HepG2 (cell line): ENCODE results near the gene CCN6. TPM values are rescaled to one million over a fixed set of nuclear protein-coding genes. Genes with fewer than 3 reads are reported as not detected.

Experiments used
- CEBPG ChIP-seq: IDR thresholded peaks from 2 replicates; pipeline ENCODE4 v1.6.1; 2016
- FOXJ3 ChIP-seq: sonication (generic); formaldehyde crosslinking; IDR thresholded peaks from 2 replicates; pipeline ENCODE4 v1.4.0; 2020; ENCODE audit warnings: missing genetic modification reagents, mild to moderate bottlenecking, borderline replicate concordance
- KDM5B ChIP-seq: sonication (generic); formaldehyde crosslinking; IDR thresholded peaks from 2 replicates; pipeline ENCODE4 v1.4.0; 2020; ENCODE audit warnings: missing genetic modification reagents, mild to moderate bottlenecking, borderline replicate concordance
- KLF6 ChIP-seq: IDR thresholded peaks from 2 replicates; pipeline ENCODE4 v1.8.0; 2016; ENCODE audit warnings: missing biosample characterization, missing genetic modification reagents
- MAFF ChIP-seq: IDR thresholded peaks from 2 replicates; pipeline ENCODE4 v1.6.1; 2011; ENCODE audit warnings: low read depth, low read length, improper control_type of control experiment
- MAFK ChIP-seq, 2 experiments: IDR thresholded peaks in 1 of 2; conservative IDR thresholded peaks in 1 of 2; 2 replicates each; pipeline ENCODE4 v1.6.1; 2011; ENCODE audit warnings: improper control_type of control experiment in 2 of 2, low read length in 2 of 2
- PHF8 ChIP-seq: sonication (generic); formaldehyde crosslinking; IDR thresholded peaks from 2 replicates; pipeline ENCODE4 v1.5.0; 2020; ENCODE audit warnings: missing genetic modification reagents
- RBM22 ChIP-seq: fragments of 200-400 bp; formaldehyde crosslinking; optimal IDR thresholded peaks from 2 replicates; pipeline ENCODE3; 2017; ENCODE audit warnings: mild to moderate bottlenecking, low read length, moderate library complexity
- RXRA ChIP-seq: sonication (generic); formaldehyde crosslinking; IDR thresholded peaks from 2 replicates; pipeline ENCODE4 v1.5.1; 2020; ENCODE audit warnings: missing genetic modification reagents
- SOX5 ChIP-seq: IDR thresholded peaks from 2 replicates; pipeline ENCODE4 v1.6.1; 2016; ENCODE audit warnings: borderline replicate concordance
- SRY ChIP-seq: sonication (generic); formaldehyde crosslinking; IDR thresholded peaks from 2 replicates; pipeline ENCODE4 v1.8.0; 2022; ENCODE audit warnings: mild to moderate bottlenecking, missing genetic modification reagents
- TCF7L2 ChIP-seq: IDR thresholded peaks from 2 replicates; pipeline ENCODE4 v1.6.1; 2011; ENCODE audit warnings: mild to moderate bottlenecking, low read depth, low read length, moderate library complexity
- ZFP36L1 ChIP-seq: sonication (generic); formaldehyde crosslinking; IDR thresholded peaks from 2 replicates; pipeline ENCODE4 v1.8.0; 2022; ENCODE audit warnings: mild to moderate bottlenecking, missing genetic modification reagents, moderate library complexity
- ZNF121 ChIP-seq: sonication (generic); formaldehyde crosslinking; IDR thresholded peaks from 2 replicates; pipeline ENCODE4 v1.5.0; 2020; ENCODE audit warnings: mild to moderate bottlenecking, missing genetic modification reagents
- ZNF350 ChIP-seq: sonication (generic); formaldehyde crosslinking; IDR thresholded peaks from 2 replicates; pipeline ENCODE4 v1.4.0; 2020; ENCODE audit warnings: mild to moderate bottlenecking, low read depth, missing genetic modification reagents, borderline replicate concordance
- ZNF441 ChIP-seq: sonication (generic); formaldehyde crosslinking; IDR thresholded peaks from 2 replicates; pipeline ENCODE4 v1.7.0; 2021; ENCODE audit warnings: missing genetic modification reagents, borderline replicate concordance
- ZNF501 ChIP-seq: sonication (generic); formaldehyde crosslinking; IDR thresholded peaks from 2 replicates; pipeline ENCODE4 v1.5.1; 2020; ENCODE audit warnings: mild to moderate bottlenecking, moderate library complexity, missing genetic modification reagents
- ZNF883 ChIP-seq: sonication (generic); formaldehyde crosslinking; IDR thresholded peaks from 2 replicates; pipeline ENCODE4 v1.5.1; 2020; ENCODE audit warnings: mild to moderate bottlenecking, missing genetic modification reagents; ENCODE audit errors: not compliant biosample characterization
- polyA plus RNA-seq, 8 experiments: library from polyadenylated mRNA; depleted of rRNA in 3 of 8; stranded (reverse) in 7 of 8; unstranded in 1 of 8; fragments of >200 nt; fragmentation: Illumina TruSeq in 4 of 8; extraction: Trizol in 4 of 8; gene quantifications; 2 replicates each; pipeline versions ENCODE4 v1.2.1 to v1.2.3, GENCODE V29; 2011 to 2016; ENCODE audit warnings: low read depth in 4 of 8, missing spikeins in 1 of 8, mixed read lengths in 1 of 8; ENCODE audit not compliant: insufficient read depth in 1 of 8
- total RNA-seq, 5 experiments: library from RNA; depleted of rRNA; stranded (reverse); fragments of >200 nt; fragmentation: Illumina TruSeq; extraction: Trizol; gene quantifications; 2 replicates each; pipeline ENCODE4 v1.2.3, GENCODE V29; 2016; ENCODE audit warnings: low read depth in 1 of 5
- TF ChIP-seq, protein P1 (sequence below): sonication (generic); formaldehyde crosslinking; IDR thresholded peaks from 2 replicates; pipeline ENCODE4 v1.5.0; 2020; ENCODE audit warnings: missing genetic modification reagents
- TF ChIP-seq, protein P2 (sequence below): IDR thresholded peaks from 2 replicates; pipeline ENCODE4 v1.6.1; 2018; ENCODE audit warnings: missing genetic modification reagents, mild to moderate bottlenecking, missing compliant biosample characterization
- TF ChIP-seq, protein P3 (sequence below): IDR thresholded peaks from 2 replicates; pipeline ENCODE4 v1.6.1; 2012; ENCODE audit warnings: low read depth, low read length, improper control_type of control experiment
- TF ChIP-seq, protein P4 (sequence below): sonication (generic); formaldehyde crosslinking; IDR thresholded peaks from 2 replicates; pipeline ENCODE4 v1.4.0; 2020; ENCODE audit warnings: missing genetic modification reagents, borderline replicate concordance
- TF ChIP-seq, protein P5 (sequence below): sonication (generic); IDR thresholded peaks from 2 replicates; pipeline ENCODE4 v1.6.1; 2016; ENCODE audit warnings: low read depth, borderline replicate concordance

Gene CCN6
- total and polyA plus RNA-seq, 2 of the 13 experiments (the other 11 are each of a cell fraction or from before 2014, with no cell fraction given), result not detected

DNA sequence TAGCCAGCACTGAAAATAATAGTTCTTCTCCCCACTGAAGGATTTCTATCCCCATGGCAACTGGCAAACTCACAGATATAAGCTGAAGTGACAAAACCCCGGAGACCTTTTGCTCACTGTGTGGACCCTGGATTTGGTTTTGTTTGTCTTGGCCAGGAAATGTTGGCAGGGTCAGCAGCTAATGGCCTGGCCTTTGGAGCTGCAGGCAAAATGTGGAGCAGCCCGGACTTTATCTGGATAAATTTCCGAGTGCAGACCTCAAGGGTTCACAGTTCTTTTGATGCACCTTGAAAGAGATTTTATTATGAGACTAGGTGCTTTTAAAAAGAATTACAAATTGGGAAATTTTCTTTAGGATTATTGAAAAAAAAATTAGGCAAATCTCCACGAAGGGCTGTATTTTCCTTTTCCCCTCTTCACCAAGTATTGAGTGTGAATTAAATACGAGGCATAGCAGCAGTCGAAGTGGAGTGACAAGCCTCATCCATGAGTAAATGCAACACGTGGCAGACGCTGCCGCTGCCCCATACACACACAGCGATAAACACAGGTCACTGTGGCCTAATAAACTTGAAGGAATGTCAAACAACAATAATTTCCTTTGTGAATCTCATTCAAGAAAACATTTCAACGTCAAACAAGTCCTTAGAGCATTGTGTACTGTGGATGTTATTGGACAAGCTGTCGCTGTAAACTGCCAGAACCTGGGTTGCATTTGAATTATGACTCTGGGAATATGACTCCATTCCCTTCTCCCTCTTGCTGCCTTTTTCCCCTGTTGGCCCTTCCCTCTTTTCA lies 35.1 kb upstream of the CCN6 start (continued):
- TF ChIP-seq, protein P1, sequence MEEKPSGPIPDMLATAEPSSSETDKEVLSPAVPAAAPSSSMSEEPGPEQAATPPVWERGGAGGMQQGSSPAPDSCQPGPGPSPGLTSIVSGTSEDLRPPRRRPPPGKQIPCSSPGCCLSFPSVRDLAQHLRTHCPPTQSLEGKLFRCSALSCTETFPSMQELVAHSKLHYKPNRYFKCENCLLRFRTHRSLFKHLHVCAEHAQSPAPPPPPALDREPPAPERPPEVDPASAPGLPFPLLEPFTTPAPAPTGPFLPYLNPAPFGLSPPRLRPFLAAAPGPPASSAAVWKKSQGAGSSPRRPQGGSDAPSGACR (CRISPR knock-in tag), result peak; percentile 63; the same call in 1 of the 2 replicates
- TF ChIP-seq FOXJ3 (peak; percentile 61; the same call in 1 of the 2 replicates), MAFF (peak; percentile 77), ZNF121 (CRISPR knock-in tag) (peak; percentile 41; the same call in 1 of the 2 replicates), ZNF883 (CRISPR knock-in tag) (no peak), SOX5 (CRISPR knock-in tag) (peak; percentile 55; the same call in 1 of the 2 replicates), CEBPG (CRISPR knock-in tag) (0 out of 2 replicates have a peak, but pooled peaks have one; percentile 9), KDM5B (CRISPR knock-in tag) (no peak), KLF6 (CRISPR knock-in tag) (no peak), RBM22 (peak; percentile 27), RXRA (CRISPR knock-in tag) (peak; percentile 52; the same call in 1 of the 2 replicates), PHF8 (CRISPR knock-in tag) (peak; percentile 41; the same call in 1 of the 2 replicates), TCF7L2 (no peak), SRY (no peak), ZFP36L1 (CRISPR knock-in tag) (no peak; the same call in 1 of the 2 replicates), ZNF350 (CRISPR knock-in tag) (peak; percentile 79; the same call in 1 of the 2 replicates), MAFK (conservative IDR thresholded peaks at IDR 0.05 in 1 of 2, IDR thresholded peaks at IDR 0.05 in 1 of 2; ENCODE audit: low read length in 2 of 2) (peak; percentile 72 to 90), ZNF501 (CRISPR knock-in tag) (peak; percentile 75), ZNF441 (CRISPR knock-in tag) (peak; percentile 62; the same call in 1 of the 2 replicates)
- TF ChIP-seq, protein P2, sequence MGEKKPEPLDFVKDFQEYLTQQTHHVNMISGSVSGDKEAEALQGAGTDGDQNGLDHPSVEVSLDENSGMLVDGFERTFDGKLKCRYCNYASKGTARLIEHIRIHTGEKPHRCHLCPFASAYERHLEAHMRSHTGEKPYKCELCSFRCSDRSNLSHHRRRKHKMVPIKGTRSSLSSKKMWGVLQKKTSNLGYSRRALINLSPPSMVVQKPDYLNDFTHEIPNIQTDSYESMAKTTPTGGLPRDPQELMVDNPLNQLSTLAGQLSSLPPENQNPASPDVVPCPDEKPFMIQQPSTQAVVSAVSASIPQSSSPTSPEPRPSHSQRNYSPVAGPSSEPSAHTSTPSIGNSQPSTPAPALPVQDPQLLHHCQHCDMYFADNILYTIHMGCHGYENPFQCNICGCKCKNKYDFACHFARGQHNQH (CRISPR knock-in tag), result peak; percentile 82
- TF ChIP-seq, protein P3, sequence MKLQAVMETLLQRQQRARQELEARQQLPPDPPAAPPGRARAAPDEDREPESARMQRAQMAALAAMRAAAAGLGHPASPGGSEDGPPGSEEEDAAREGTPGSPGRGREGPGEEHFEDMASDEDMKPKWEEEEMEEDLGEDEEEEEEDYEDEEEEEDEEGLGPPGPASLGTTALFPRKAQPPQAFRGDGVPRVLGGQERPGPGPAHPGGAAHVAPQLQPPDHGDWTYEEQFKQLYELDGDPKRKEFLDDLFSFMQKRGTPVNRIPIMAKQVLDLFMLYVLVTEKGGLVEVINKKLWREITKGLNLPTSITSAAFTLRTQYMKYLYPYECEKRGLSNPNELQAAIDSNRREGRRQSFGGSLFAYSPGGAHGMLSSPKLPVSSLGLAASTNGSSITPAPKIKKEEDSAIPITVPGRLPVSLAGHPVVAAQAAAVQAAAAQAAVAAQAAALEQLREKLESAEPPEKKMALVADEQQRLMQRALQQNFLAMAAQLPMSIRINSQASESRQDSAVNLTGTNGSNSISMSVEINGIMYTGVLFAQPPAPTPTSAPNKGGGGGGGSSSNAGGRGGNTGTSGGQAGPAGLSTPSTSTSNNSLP, result peak; percentile 97
- TF ChIP-seq, protein P4, sequence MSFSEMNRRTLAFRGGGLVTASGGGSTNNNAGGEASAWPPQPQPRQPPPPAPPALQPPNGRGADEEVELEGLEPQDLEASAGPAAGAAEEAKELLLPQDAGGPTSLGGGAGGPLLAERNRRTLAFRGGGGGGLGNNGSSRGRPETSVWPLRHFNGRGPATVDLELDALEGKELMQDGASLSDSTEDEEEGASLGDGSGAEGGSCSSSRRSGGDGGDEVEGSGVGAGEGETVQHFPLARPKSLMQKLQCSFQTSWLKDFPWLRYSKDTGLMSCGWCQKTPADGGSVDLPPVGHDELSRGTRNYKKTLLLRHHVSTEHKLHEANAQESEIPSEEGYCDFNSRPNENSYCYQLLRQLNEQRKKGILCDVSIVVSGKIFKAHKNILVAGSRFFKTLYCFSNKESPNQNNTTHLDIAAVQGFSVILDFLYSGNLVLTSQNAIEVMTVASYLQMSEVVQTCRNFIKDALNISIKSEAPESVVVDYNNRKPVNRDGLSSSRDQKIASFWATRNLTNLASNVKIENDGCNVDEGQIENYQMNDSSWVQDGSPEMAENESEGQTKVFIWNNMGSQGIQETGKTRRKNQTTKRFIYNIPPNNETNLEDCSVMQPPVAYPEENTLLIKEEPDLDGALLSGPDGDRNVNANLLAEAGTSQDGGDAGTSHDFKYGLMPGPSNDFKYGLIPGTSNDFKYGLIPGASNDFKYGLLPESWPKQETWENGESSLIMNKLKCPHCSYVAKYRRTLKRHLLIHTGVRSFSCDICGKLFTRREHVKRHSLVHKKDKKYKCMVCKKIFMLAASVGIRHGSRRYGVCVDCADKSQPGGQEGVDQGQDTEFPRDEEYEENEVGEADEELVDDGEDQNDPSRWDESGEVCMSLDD (CRISPR knock-in tag), result no peak
- TF ChIP-seq, protein P5, sequence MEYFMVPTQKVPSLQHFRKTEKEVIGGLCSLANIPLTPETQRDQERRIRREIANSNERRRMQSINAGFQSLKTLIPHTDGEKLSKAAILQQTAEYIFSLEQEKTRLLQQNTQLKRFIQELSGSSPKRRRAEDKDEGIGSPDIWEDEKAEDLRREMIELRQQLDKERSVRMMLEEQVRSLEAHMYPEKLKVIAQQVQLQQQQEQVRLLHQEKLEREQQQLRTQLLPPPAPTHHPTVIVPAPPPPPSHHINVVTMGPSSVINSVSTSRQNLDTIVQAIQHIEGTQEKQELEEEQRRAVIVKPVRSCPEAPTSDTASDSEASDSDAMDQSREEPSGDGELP, result peak; percentile 42; the same call in 1 of the 2 replicates
